Hepatocyte (in vitro differentiated cells): ENCODE data around the gene MRPL27.

ENCODE experiments used
- CTCF ChIP-seq: fragments of 200-600 bp; sonication (generic); IDR thresholded peaks from 2 replicates; pipeline ENCODE4 v1.5.1; 2016; ENCODE audit warnings: antibody characterized with exemption, mild to moderate bottlenecking; ENCODE audit not compliant: poor library complexity
- EZH2 ChIP-seq: fragments of 200-600 bp; sonication (generic); IDR thresholded peaks from 2 replicates; pipeline ENCODE4 v1.6.1; 2016; ENCODE audit warnings: antibody characterized with exemption, mild to moderate bottlenecking, borderline replicate concordance

DNA sequence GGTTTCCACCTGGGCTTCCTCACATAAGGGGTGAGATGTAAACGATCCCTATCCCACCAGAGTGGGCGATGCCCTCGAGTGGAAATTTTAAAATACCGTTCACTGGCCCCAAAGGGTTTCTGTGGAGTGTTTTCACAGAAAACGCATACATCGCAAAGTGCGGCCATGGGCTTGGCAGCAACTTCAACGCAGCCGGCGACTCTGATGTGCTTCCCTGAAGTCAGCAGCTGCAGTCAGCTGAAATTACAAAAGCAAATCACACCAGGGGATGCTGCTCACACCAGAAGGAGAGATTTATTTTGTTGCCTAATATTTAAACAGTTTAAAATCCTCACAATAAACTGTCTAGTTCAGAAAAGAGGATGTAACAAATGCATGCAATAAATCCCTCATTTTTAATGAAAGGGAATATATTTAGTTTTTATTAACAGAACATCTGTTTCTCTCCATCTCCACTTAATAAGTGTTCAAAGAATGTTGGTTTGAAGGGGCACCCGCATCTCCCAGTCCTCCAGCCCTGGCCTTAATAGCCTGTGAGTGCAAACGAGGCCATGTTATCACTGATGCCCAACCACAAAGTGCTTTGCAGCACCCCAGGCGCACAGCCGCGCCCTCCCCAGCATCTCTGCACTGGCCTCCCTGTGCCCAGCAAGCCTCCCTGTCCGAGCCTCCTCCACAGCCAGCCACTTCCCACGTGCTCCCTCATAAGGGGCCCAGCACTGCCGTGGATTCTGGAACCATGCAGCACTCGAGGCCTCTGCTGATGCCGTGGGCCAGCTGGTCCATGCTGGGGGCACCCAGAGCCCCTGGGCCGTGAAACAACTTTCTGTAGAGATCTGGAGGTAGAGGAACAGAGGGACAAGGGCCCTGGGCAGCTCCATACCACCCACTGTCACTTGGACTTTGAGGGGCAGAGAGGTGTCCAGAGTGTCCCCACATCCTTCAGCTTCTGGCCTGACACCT is 44.3 kb downstream of the MRPL27 start:
- TF ChIP-seq CTCF (no peak), EZH2 (no peak)
